ENCODE data around the gene TCEANC.

GRCh38 chrX:13669246-13669737 lies 16.4 kb downstream of the TCEANC start:
- TF ChIP-seq BHLHE40 (IDR thresholded peaks at IDR 0.05; ENCODE audit: low read depth, low read length) (peak; percentile 89), CTCF (conservative IDR thresholded peaks at IDR 0.05; ENCODE audit: low read depth, low read length) (no peak), CHD1 (IDR thresholded peaks at IDR 0.05; ENCODE audit: low read depth, low read length) (no peak), POLR2A (IDR thresholded peaks at IDR 0.05; ENCODE audit: low read depth, low read length) (no peak), RFX5 (IDR thresholded peaks at IDR 0.05; ENCODE audit: low read depth, low read length) (no peak), RCOR1 (IDR thresholded peaks at IDR 0.05; ENCODE audit: insufficient replicate concordance, low read length) (peak; percentile 10), CEBPB (IDR thresholded peaks at IDR 0.05; ENCODE audit: low read depth, low read length) (no peak), MAFK (IDR thresholded peaks at IDR 0.05; ENCODE audit: low read depth, low read length) (no peak), RAD21 (IDR thresholded peaks at IDR 0.05; ENCODE audit: low read length) (no peak), SMC3 (IDR thresholded peaks at IDR 0.05; ENCODE audit: low read depth, low read length) (no peak), USF2 (IDR thresholded peaks at IDR 0.05; ENCODE audit: low read depth, low read length) (no peak), NFE2L2 (IDR thresholded peaks at IDR 0.05; ENCODE audit: low read depth, low read length) (0 out of 2 replicates have a peak, but pooled peaks have one; percentile 12)
